ENCODE results near the gene PRKG1.
"Not testable (repeated sequence)": the region's sequence is repeated elsewhere in the genome, so short reads cannot be mapped to it uniquely, and the experiment has no call there.

Gene PRKG1

GRCh38 chr10:52232561-52233350 lies 1158.5 kb downstream of the PRKG1 start:
- no peaks in the 10 kb centered on the region for H3K4me1 Mint-ChIP-seq
- no peak overlapping the region for H3K4me3 Mint-ChIP-seq
- H3K36me3 Mint-ChIP-seq (ENCODE audit: insufficient read depth), result no peaks in the 10 kb centered on the region
- no peak for ATAC-seq (replicated peaks; ENCODE audit: extremely low read depth, poor library complexity, severe bottlenecking)
- no peak overlapping the region for H3K27ac Mint-ChIP-seq (ENCODE audit: low read depth)
- DNase-seq (ENCODE audit: low spot score in 2 of 2), result no peak
- H3K9me3 Mint-ChIP-seq, result peaks cover 5% of the 10 kb centered on the region
- H3K27me3 Mint-ChIP-seq, result peaks cover 10% of the 10 kb centered on the region

DNA sequence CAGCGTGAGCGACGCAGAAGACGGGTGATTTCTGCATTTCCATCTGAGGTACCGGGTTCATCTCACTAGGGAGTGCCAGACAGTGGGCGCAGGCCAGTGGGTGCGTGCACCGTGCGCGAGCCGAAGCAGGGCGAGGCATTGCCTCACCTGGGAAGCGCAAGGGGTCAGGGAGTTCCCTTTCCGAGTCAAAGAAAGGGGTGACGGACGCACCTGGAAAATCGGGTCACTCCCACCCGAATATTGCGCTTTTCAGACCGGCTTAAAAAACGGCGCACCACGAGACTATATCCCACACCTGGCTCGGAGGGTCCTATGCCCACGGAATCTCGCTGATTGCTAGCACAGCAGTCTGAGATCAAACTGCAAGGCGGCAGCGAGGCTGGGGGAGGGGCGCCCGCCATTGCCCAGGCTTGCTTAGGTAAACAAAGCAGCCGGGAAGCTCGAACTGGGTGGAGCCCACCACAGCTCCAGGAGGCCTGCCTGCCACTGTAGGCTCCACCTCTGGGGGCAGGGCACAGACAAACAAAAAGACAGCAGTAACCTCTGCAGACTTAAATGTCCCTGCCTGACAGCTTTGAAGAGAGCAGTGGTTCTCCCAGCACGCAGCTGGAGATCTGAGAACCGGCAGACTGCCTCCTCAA lies 1159.2 kb downstream of the PRKG1 start:
- H3K4me1 Mint-ChIP-seq; H3K4me3 Mint-ChIP-seq; ATAC-seq (replicated peaks; ENCODE audit: extremely low read depth, poor library complexity, severe bottlenecking); DNase-seq (ENCODE audit: low spot score in 2 of 2); H3K27ac Mint-ChIP-seq (ENCODE audit: low read depth); H3K27me3 Mint-ChIP-seq; H3K36me3 Mint-ChIP-seq (ENCODE audit: insufficient read depth); H3K9me3 Mint-ChIP-seq: not testable (repeated sequence)

- no peaks in the 10 kb centered on the region for H3K4me1 Mint-ChIP-seq
- no peaks in the 10 kb centered on the region for H3K27me3 Mint-ChIP-seq
Observed at GRCh38 chr10:52239771-52240170, 1165.5 kb downstream of the PRKG1 start.

DNA sequence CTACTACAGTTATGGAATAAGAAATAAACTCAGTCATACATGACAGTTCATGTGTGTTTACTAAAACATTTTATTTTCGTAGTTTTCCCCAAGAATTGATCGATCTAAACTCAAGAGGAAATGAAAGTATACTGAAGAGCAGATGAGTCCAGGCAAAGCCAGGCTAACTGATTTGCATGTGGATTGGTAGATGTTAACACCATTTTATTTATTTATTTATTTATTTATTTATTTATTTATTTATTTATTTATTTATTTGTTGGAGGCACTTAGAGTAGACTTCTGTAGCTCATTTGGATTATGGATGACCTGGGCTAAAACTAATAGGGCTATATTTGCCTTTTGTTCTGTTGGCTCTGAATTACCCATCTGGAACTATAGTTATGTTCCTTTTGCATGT lies 1171.3 kb downstream of the PRKG1 start:
- H3K36me3 Mint-ChIP-seq (ENCODE audit: insufficient read depth), result no peaks in the 10 kb centered on the region
- no peak overlapping the region for H3K4me3 Mint-ChIP-seq
- no peaks in the 10 kb centered on the region for H3K27me3 Mint-ChIP-seq

More at GRCh38 chr10:52239771-52240170, 1165.5 kb downstream of the PRKG1 start:
- no peak for ATAC-seq (replicated peaks; ENCODE audit: extremely low read depth, poor library complexity, severe bottlenecking)
- DNase-seq (ENCODE audit: low spot score in 2 of 2), result no peak
- Mint-ChIP-seq H3K36me3 (ENCODE audit: insufficient read depth) (no peaks in the 10 kb centered on the region), H3K27ac (ENCODE audit: low read depth) (no peak overlapping the region), H3K4me3 (no peak overlapping the region), H3K9me3 (no peaks in the 10 kb centered on the region)

GRCh38 chr10:52247929-52248328 lies 1173.6 kb downstream of the PRKG1 start:
- not testable (repeated sequence) for H3K27ac Mint-ChIP-seq (ENCODE audit: low read depth); H3K27me3 Mint-ChIP-seq; ATAC-seq (replicated peaks; ENCODE audit: extremely low read depth, poor library complexity, severe bottlenecking); H3K9me3 Mint-ChIP-seq; DNase-seq (ENCODE audit: low spot score in 2 of 2); H3K4me1 Mint-ChIP-seq; H3K36me3 Mint-ChIP-seq (ENCODE audit: insufficient read depth); H3K4me3 Mint-ChIP-seq

More for the DNA sequence above, 1171.3 kb downstream of the PRKG1 start:
- no peaks in the 10 kb centered on the region for H3K4me1 Mint-ChIP-seq
- ATAC-seq (replicated peaks; ENCODE audit: extremely low read depth, poor library complexity, severe bottlenecking) (no peak), DNase-seq (ENCODE audit: low spot score in 2 of 2) (no peak)
- H3K9me3 Mint-ChIP-seq, result no peaks in the 10 kb centered on the region
- H3K27ac Mint-ChIP-seq (ENCODE audit: low read depth), result no peak overlapping the region

DNA sequence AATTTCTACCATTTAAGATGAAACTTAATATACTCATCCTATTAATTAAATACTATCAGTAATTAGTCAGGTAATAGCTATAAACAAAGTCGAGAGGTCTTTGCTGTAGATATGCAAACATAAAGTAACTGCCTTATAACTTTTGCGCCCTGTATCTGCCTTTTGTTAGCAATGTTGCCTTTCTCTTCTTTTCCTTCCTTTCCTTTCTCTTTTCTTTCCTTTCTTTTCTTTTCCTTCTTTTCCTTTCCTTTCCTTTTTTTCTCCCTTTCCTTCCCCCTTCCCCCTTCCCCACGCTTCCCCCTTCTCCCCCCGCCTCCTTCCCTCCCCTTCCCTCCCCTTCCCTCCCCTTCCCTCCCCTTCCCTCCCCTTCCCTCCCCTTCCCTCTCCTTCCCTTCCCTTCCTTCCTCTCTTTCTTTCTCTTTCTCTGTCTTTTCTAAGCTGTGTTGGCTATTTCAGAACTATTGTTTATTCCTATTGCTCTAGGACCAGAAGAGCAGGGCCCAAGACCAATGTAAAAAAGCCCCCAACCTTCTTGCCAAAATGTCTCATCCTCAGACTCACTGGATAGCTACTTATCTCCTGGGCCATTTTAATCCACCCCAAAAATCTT lies 1174.5 kb downstream of the PRKG1 start:
- Mint-ChIP-seq H3K27ac (ENCODE audit: low read depth) (no peak overlapping the region), H3K27me3 (no peaks in the 10 kb centered on the region), H3K36me3 (ENCODE audit: insufficient read depth) (no peaks in the 10 kb centered on the region), H3K9me3 (no peaks in the 10 kb centered on the region), H3K4me1 (no peaks in the 10 kb centered on the region), H3K4me3 (no peak overlapping the region)
- DNase-seq (ENCODE audit: low spot score in 2 of 2) (no peak), ATAC-seq (replicated peaks; ENCODE audit: extremely low read depth, poor library complexity, severe bottlenecking) (no peak)

GRCh38 chr10:52249850-52250395 lies 1175.6 kb downstream of the PRKG1 start:
- Mint-ChIP-seq H3K4me3 (no peak overlapping the region), H3K4me1 (no peaks in the 10 kb centered on the region), H3K27me3 (no peaks in the 10 kb centered on the region), H3K27ac (ENCODE audit: low read depth) (no peak overlapping the region), H3K36me3 (ENCODE audit: insufficient read depth) (no peaks in the 10 kb centered on the region), H3K9me3 (no peaks in the 10 kb centered on the region)
- DNase-seq (ENCODE audit: low spot score in 2 of 2) (no peak), ATAC-seq (replicated peaks; ENCODE audit: extremely low read depth, poor library complexity, severe bottlenecking) (no peak)

GRCh38 chr10:52250510-52250909 lies 1176.2 kb downstream of the PRKG1 start:
- no peak for ATAC-seq (replicated peaks; ENCODE audit: extremely low read depth, poor library complexity, severe bottlenecking)
- Mint-ChIP-seq H3K27ac (ENCODE audit: low read depth) (no peak overlapping the region), H3K9me3 (no peaks in the 10 kb centered on the region), H3K36me3 (ENCODE audit: insufficient read depth) (no peaks in the 10 kb centered on the region), H3K4me1 (no peaks in the 10 kb centered on the region), H3K4me3 (no peak overlapping the region), H3K27me3 (no peaks in the 10 kb centered on the region)
- no peak for DNase-seq (ENCODE audit: low spot score in 2 of 2)

DNA sequence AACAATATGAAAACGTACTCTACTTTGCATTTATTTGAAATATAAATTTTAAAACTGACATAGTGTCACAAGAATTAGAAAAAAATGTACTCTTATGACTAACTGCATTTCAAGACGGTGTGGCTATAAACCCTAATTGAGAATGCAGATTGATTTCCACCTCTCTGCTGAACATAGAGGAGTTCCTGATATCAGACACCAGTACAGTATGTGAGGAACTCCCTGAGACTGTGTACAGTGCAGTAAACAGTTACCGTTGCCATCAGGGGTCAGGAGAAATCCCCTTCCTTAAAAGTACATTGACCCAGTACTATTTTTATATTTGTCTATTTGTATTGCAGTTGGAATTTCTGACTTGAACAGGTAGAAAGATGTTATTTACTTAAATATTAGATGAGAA lies 1178.0 kb downstream of the PRKG1 start:
- no peaks in the 10 kb centered on the region for H3K4me1 Mint-ChIP-seq
- no peak overlapping the region for H3K4me3 Mint-ChIP-seq
- no peak overlapping the region for H3K27ac Mint-ChIP-seq (ENCODE audit: low read depth)
- ATAC-seq (replicated peaks; ENCODE audit: extremely low read depth, poor library complexity, severe bottlenecking) (no peak), DNase-seq (ENCODE audit: low spot score in 2 of 2) (no peak)
- no peaks in the 10 kb centered on the region for H3K9me3 Mint-ChIP-seq
- H3K27me3 Mint-ChIP-seq, result no peaks in the 10 kb centered on the region
- no peaks in the 10 kb centered on the region for H3K36me3 Mint-ChIP-seq (ENCODE audit: insufficient read depth)

GRCh38 chr10:52256832-52257691 lies 1182.8 kb downstream of the PRKG1 start:
- H3K27ac Mint-ChIP-seq (ENCODE audit: low read depth), result no peak overlapping the region
- H3K4me1 Mint-ChIP-seq, result no peaks in the 10 kb centered on the region
- no peak overlapping the region for H3K4me3 Mint-ChIP-seq
- H3K27me3 Mint-ChIP-seq, result no peaks in the 10 kb centered on the region
- no peaks in the 10 kb centered on the region for H3K36me3 Mint-ChIP-seq (ENCODE audit: insufficient read depth)
- DNase-seq (ENCODE audit: low spot score in 2 of 2) (no peak), ATAC-seq (replicated peaks; ENCODE audit: extremely low read depth, poor library complexity, severe bottlenecking) (no peak)
- no peaks in the 10 kb centered on the region for H3K9me3 Mint-ChIP-seq

DNA sequence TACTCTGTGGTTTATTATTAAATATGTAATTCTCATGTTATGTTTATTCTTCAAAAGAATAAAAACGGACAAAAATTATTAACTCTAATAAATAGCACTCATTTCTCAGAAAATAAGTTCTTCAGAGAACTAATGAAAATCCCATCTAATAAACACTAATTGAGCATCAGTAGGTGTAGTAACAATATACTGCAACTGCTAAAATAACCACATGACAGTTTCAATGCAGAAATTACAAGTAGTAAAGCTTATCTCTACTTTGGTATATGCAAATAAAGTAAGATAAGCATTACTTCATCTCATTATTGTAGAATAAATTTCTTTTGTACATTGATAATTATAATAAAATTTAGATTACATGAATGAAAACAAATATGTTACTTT lies 1183.4 kb downstream of the PRKG1 start:
- H3K27me3 Mint-ChIP-seq, result no peaks in the 10 kb centered on the region
- ATAC-seq (replicated peaks; ENCODE audit: extremely low read depth, poor library complexity, severe bottlenecking) (no peak), DNase-seq (ENCODE audit: low spot score in 2 of 2) (no peak)
- no peaks in the 10 kb centered on the region for H3K36me3 Mint-ChIP-seq (ENCODE audit: insufficient read depth)
- H3K4me3 Mint-ChIP-seq, result no peak overlapping the region
- H3K9me3 Mint-ChIP-seq, result no peaks in the 10 kb centered on the region
- H3K27ac Mint-ChIP-seq (ENCODE audit: low read depth), result no peak overlapping the region
- H3K4me1 Mint-ChIP-seq, result no peaks in the 10 kb centered on the region

GRCh38 chr10:52258799-52259425 lies 1184.6 kb downstream of the PRKG1 start:
- Mint-ChIP-seq H3K9me3 (no peaks in the 10 kb centered on the region), H3K27me3 (no peaks in the 10 kb centered on the region), H3K4me1 (no peaks in the 10 kb centered on the region), H3K4me3 (no peak overlapping the region), H3K36me3 (ENCODE audit: insufficient read depth) (no peaks in the 10 kb centered on the region), H3K27ac (ENCODE audit: low read depth) (no peak overlapping the region)
- no peak for DNase-seq (ENCODE audit: low spot score in 2 of 2)
- no peak for ATAC-seq (replicated peaks; ENCODE audit: extremely low read depth, poor library complexity, severe bottlenecking)
